K562 (cell line): Measurements from ENCODE around the gene CACNA1A. TPM values are rescaled to one million over a fixed set of nuclear protein-coding genes. Genes with fewer than 3 reads are reported as not detected.

Experiments used
- DACH1 ChIP-seq: fragments of 450-650 bp; IDR thresholded peaks from 2 replicates; pipeline ENCODE4 v1.6.1; 2018; ENCODE audit not compliant: partially characterized antibody
- E2F3 ChIP-seq: fragments of 250-450 bp; sonication (Bioruptor Pico); IDR thresholded peaks from 2 replicates; pipeline ENCODE4 v1.4.0; 2020; ENCODE audit warnings: mild to moderate bottlenecking
- GATAD2B ChIP-seq: fragments of 450-650 bp; IDR thresholded peaks from 2 replicates; pipeline ENCODE4 v1.6.1; 2017; ENCODE audit warnings: mild to moderate bottlenecking, borderline replicate concordance
- LEF1 ChIP-seq: fragments of 450-650 bp; IDR thresholded peaks from 2 replicates; pipeline ENCODE4 v1.6.1; 2016; ENCODE audit warnings: mild to moderate bottlenecking
- MGA ChIP-seq: fragments of 450-650 bp; IDR thresholded peaks from 2 replicates; pipeline ENCODE4 v1.6.1; 2016; ENCODE audit warnings: mild to moderate bottlenecking, moderate library complexity
- MIER1 ChIP-seq: fragments of 450-650 bp; IDR thresholded peaks from 2 replicates; pipeline ENCODE4 v1.6.1; 2016; ENCODE audit warnings: antibody characterized with exemption, mild to moderate bottlenecking, low read depth
- NFXL1 ChIP-seq: fragments of 450-650 bp; formaldehyde crosslinking; IDR thresholded peaks from 2 replicates; pipeline ENCODE4 v1.4.0; 2021; ENCODE audit warnings: mild to moderate bottlenecking
- SIRT6 ChIP-seq: IDR thresholded peaks from one replicate; pipeline ENCODE4 v1.6.1; 2012; ENCODE audit warnings: low read depth, mild to moderate bottlenecking, control low read depth, inconsistent platforms, low read length, moderate library complexity
- TAF1 ChIP-seq: IDR thresholded peaks from 2 replicates; pipeline ENCODE4 v1.6.1; 2011; ENCODE audit warnings: mild to moderate bottlenecking, low read length, moderate library complexity; ENCODE audit not compliant: insufficient read depth, control insufficient read depth, severe bottlenecking; ENCODE audit errors: extremely low read depth
- ZHX1 ChIP-seq: fragments of 150-350 bp; conservative IDR thresholded peaks from 2 replicates; pipeline ENCODE4 v1.6.1; 2014; ENCODE audit warnings: low read length
- ZNF398 ChIP-seq: fragments of 250-450 bp; sonication (Bioruptor Pico); IDR thresholded peaks from 2 replicates; pipeline ENCODE4 v1.8.0; 2021; ENCODE audit warnings: moderate library complexity, mild to moderate bottlenecking, inconsistent platforms
- polyA plus RNA-seq, 8 experiments: library from polyadenylated mRNA; depleted of rRNA in 4 of 8; stranded (reverse) in 5 of 8; unstranded in 3 of 8; fragments of >200 nt; fragmentation: Nextera tagmentation in 2 of 8; fragmentation: Illumina TruSeq in 1 of 8; extraction: Ambion mirVana in 2 of 8; extraction: Trizol in 1 of 8; gene quantifications; 2 replicates each; pipeline versions ENCODE4 v1.2.1 to v1.2.3, GENCODE V29; 2011 to 2014; ENCODE audit warnings: inconsistent platforms in 1 of 8, missing spikeins in 1 of 8
- total RNA-seq, 7 experiments: library from RNA; depleted of rRNA in 6 of 7; stranded (reverse); fragments of >200 nt in 6 of 7; fragmentation: Illumina TruSeq in 2 of 7; extraction: Trizol in 2 of 7; gene quantifications; 2 replicates each; pipeline versions ENCODE4 v1.2.1 to v1.2.3, GENCODE V29; 2011 to 2021; ENCODE audit warnings: low replicate concordance in 1 of 7

The CACNA1A gene
- total and polyA plus RNA-seq, 9 of the 15 experiments (the other 6 are each of a cell fraction or from before 2014, with no cell fraction given), result 0.03 to 0.20 (median 0.09) TPM; not detected in 1

GRCh38 chr19:13381827-13382632, 124.2 kb downstream of the CACNA1A start (continued):
- no peak for TF ChIP-seq MIER1
- TF ChIP-seq NFXL1 (CRISPR knock-in tag), result no peak
- no peak for TF ChIP-seq ZHX1
- TF ChIP-seq E2F3, result no peak
- TF ChIP-seq ZNF398, result no peak
- no peak for TF ChIP-seq TAF1
- no peak for TF ChIP-seq DACH1
- no peak for TF ChIP-seq GATAD2B
- no peak for TF ChIP-seq LEF1
- TF ChIP-seq SIRT6, result no peak
- no peak for TF ChIP-seq MGA
